Measurements from ENCODE around the gene HMGA1. TPM values are rescaled to one million over a fixed set of nuclear protein-coding genes. Genes with fewer than 3 reads are reported as not detected.

HMGA1 gene
- total and polyA plus RNA-seq, 2 of the 13 experiments (the other 11 are each of a cell fraction or from before 2014, with no cell fraction given): 117 to 145 TPM

DNA sequence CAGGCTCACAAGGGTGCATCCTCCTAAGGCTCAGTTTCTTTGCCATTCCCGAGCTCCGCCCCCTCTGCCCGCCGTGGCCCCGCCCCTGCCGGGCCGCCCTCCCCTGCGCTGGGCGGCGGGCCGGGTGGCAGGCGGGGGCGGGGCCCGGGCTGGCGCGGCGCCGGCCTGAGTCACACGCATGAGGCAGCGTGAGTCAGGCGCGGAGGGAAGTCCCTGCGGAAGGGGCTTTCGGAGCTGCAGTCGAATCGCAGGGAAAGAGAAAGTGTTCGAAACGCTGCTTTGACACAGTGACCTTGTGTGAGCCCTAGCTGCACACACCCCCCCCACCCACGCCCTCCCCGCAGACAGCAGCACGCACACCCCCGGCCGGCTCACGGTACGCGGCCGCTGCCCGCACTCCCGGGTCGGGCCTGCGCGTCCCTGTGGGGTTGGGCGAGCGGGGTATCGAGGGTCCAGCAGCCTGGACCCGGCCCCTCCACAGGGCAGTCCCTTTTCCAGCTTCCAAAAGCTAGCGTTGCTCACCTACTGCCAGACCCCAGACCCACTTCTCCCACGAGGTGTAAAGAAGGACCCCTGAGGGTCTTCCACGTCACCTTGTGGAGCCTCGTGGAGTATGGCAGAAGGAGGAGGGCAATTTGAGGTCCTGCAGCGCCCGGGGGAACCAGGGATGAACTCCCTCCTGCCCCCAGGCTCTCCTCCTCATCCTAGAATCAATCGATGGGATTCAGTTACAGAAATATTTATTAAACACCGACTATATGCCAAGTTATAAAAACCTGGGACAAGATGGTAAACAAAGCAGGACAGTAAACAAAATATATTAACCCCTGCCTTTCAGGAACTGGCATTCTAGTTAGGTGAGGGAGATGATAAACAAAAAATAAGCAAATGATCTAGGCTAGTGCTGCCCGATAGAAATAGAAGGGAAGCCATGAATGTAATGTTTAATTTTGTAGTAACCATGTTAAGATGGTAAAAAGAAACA, 12.4 kb upstream of the HMGA1 start (continued):
- TF ChIP-seq, protein P1, sequence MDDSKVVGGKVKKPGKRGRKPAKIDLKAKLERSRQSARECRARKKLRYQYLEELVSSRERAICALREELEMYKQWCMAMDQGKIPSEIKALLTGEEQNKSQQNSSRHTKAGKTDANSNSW (CRISPR knock-in tag; IDR thresholded peaks at IDR 0.05; ENCODE audit: borderline replicate concordance): 0 out of 2 replicates have a peak, but pooled peaks have one; percentile 34
- TF ChIP-seq MIER3 (CRISPR knock-in tag; IDR thresholded peaks at IDR 0.05; ENCODE audit: borderline replicate concordance) (no peak), TARDBP (CRISPR knock-in tag; IDR thresholded peaks at IDR 0.05) (no peak), ZNF101 (CRISPR knock-in tag; IDR thresholded peaks at IDR 0.05; ENCODE audit: borderline replicate concordance, low read depth) (no peak), XBP1 (CRISPR knock-in tag; IDR thresholded peaks at IDR 0.05) (no peak), ELF3 (CRISPR knock-in tag; IDR thresholded peaks at IDR 0.05) (no peak), ZNF713 (CRISPR knock-in tag; IDR thresholded peaks at IDR 0.05) (no peak), KLF15 (CRISPR knock-in tag; IDR thresholded peaks at IDR 0.05; ENCODE audit: borderline replicate concordance) (no peak), MBD4 (IDR thresholded peaks at IDR 0.05; ENCODE audit: borderline replicate concordance, low read length) (no peak), ZNF629 (CRISPR knock-in tag; conservative IDR thresholded peaks at IDR 0.05) (no peak), KDM4B (CRISPR knock-in tag; IDR thresholded peaks at IDR 0.05) (no peak; the same call in 1 of the 2 replicates)
- TF ChIP-seq, protein P2, sequence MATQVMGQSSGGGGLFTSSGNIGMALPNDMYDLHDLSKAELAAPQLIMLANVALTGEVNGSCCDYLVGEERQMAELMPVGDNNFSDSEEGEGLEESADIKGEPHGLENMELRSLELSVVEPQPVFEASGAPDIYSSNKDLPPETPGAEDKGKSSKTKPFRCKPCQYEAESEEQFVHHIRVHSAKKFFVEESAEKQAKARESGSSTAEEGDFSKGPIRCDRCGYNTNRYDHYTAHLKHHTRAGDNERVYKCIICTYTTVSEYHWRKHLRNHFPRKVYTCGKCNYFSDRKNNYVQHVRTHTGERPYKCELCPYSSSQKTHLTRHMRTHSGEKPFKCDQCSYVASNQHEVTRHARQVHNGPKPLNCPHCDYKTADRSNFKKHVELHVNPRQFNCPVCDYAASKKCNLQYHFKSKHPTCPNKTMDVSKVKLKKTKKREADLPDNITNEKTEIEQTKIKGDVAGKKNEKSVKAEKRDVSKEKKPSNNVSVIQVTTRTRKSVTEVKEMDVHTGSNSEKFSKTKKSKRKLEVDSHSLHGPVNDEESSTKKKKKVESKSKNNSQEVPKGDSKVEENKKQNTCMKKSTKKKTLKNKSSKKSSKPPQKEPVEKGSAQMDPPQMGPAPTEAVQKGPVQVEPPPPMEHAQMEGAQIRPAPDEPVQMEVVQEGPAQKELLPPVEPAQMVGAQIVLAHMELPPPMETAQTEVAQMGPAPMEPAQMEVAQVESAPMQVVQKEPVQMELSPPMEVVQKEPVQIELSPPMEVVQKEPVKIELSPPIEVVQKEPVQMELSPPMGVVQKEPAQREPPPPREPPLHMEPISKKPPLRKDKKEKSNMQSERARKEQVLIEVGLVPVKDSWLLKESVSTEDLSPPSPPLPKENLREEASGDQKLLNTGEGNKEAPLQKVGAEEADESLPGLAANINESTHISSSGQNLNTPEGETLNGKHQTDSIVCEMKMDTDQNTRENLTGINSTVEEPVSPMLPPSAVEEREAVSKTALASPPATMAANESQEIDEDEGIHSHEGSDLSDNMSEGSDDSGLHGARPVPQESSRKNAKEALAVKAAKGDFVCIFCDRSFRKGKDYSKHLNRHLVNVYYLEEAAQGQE (IDR thresholded peaks at IDR 0.05; ENCODE audit: borderline replicate concordance in 1 of 2, low read depth in 1 of 2, low read length in 2 of 2): no peak
- TF ChIP-seq, protein P3, sequence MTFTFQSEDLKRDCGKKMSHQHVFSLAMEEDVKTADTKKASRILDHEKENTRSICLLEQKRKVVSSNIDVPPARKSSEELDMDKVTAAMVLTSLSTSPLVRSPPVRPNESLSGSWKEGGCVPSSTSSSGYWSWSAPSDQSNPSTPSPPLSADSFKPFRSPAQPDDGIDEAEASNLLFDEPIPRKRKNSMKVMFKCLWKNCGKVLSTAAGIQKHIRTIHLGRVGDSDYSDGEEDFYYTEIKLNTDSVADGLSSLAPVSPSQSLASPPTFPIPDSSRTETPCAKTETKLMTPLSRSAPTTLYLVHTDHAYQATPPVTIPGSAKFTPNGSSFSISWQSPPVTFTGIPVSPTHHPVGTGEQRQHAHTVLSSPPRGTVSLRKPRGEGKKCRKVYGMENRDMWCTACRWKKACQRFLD (CRISPR knock-in tag; IDR thresholded peaks at IDR 0.05; ENCODE audit: borderline replicate concordance): no peak
- TF ChIP-seq, protein P4, sequence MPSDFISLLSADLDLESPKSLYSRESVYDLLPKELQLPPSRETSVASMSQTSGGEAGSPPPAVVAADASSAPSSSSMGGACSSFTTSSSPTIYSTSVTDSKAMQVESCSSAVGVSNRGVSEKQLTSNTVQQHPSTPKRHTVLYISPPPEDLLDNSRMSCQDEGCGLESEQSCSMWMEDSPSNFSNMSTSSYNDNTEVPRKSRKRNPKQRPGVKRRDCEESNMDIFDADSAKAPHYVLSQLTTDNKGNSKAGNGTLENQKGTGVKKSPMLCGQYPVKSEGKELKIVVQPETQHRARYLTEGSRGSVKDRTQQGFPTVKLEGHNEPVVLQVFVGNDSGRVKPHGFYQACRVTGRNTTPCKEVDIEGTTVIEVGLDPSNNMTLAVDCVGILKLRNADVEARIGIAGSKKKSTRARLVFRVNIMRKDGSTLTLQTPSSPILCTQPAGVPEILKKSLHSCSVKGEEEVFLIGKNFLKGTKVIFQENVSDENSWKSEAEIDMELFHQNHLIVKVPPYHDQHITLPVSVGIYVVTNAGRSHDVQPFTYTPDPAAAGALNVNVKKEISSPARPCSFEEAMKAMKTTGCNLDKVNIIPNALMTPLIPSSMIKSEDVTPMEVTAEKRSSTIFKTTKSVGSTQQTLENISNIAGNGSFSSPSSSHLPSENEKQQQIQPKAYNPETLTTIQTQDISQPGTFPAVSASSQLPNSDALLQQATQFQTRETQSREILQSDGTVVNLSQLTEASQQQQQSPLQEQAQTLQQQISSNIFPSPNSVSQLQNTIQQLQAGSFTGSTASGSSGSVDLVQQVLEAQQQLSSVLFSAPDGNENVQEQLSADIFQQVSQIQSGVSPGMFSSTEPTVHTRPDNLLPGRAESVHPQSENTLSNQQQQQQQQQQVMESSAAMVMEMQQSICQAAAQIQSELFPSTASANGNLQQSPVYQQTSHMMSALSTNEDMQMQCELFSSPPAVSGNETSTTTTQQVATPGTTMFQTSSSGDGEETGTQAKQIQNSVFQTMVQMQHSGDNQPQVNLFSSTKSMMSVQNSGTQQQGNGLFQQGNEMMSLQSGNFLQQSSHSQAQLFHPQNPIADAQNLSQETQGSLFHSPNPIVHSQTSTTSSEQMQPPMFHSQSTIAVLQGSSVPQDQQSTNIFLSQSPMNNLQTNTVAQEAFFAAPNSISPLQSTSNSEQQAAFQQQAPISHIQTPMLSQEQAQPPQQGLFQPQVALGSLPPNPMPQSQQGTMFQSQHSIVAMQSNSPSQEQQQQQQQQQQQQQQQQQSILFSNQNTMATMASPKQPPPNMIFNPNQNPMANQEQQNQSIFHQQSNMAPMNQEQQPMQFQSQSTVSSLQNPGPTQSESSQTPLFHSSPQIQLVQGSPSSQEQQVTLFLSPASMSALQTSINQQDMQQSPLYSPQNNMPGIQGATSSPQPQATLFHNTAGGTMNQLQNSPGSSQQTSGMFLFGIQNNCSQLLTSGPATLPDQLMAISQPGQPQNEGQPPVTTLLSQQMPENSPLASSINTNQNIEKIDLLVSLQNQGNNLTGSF (CRISPR knock-in tag; IDR thresholded peaks at IDR 0.05): no peak
- TF ChIP-seq, protein P5, sequence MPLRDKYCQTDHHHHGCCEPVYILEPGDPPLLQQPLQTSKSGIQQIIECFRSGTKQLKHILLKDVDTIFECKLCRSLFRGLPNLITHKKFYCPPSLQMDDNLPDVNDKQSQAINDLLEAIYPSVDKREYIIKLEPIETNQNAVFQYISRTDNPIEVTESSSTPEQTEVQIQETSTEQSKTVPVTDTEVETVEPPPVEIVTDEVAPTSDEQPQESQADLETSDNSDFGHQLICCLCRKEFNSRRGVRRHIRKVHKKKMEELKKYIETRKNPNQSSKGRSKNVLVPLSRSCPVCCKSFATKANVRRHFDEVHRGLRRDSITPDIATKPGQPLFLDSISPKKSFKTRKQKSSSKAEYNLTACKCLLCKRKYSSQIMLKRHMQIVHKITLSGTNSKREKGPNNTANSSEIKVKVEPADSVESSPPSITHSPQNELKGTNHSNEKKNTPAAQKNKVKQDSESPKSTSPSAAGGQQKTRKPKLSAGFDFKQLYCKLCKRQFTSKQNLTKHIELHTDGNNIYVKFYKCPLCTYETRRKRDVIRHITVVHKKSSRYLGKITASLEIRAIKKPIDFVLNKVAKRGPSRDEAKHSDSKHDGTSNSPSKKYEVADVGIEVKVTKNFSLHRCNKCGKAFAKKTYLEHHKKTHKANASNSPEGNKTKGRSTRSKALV (CRISPR knock-in tag; IDR thresholded peaks at IDR 0.05): no peak

All from HepG2 (cell line).